DOHH2 (cell line): ENCODE data around the gene POTEF.
"Not testable (repeated sequence)": the region's sequence is repeated elsewhere in the genome, so short reads cannot be mapped to it uniquely, and the experiment has no call there.

Experiments
- EZH2phosphoT487 ChIP-seq: fragments of 200-600 bp; sonication (generic); IDR thresholded peaks from 2 replicates; pipeline ENCODE4 v1.6.1; 2017; ENCODE audit warnings: borderline replicate concordance, mild to moderate bottlenecking, antibody characterized with exemption, low read length, moderate library complexity, mixed read lengths
- TF ChIP-seq, protein P1 (sequence below): fragments of 200-600 bp; sonication (generic); IDR thresholded peaks from one replicate; pipeline ENCODE4 v1.5.1; 2014; ENCODE audit warnings: antibody characterized with exemption, mild to moderate bottlenecking, low read depth, low read length; ENCODE audit not compliant: poor library complexity, severe bottlenecking

GRCh38 chr2:130136546-130136945 lies 7.5 kb upstream of the POTEF start:
- TF ChIP-seq, protein P1, sequence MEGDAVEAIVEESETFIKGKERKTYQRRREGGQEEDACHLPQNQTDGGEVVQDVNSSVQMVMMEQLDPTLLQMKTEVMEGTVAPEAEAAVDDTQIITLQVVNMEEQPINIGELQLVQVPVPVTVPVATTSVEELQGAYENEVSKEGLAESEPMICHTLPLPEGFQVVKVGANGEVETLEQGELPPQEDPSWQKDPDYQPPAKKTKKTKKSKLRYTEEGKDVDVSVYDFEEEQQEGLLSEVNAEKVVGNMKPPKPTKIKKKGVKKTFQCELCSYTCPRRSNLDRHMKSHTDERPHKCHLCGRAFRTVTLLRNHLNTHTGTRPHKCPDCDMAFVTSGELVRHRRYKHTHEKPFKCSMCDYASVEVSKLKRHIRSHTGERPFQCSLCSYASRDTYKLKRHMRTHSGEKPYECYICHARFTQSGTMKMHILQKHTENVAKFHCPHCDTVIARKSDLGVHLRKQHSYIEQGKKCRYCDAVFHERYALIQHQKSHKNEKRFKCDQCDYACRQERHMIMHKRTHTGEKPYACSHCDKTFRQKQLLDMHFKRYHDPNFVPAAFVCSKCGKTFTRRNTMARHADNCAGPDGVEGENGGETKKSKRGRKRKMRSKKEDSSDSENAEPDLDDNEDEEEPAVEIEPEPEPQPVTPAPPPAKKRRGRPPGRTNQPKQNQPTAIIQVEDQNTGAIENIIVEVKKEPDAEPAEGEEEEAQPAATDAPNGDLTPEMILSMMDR, result not testable (repeated sequence)
- not testable (repeated sequence) for TF ChIP-seq EZH2phosphoT487
